Lower lobe of right lung (tissue), 2 donors: ENCODE measurements around the gene RPH3AL. TPM values are rescaled to one million over a fixed set of nuclear protein-coding genes. Genes with fewer than 3 reads are reported as not detected.
A peak's percentile ranks its signal among the peaks of the same experiment; 100 is the strongest.

ENCODE experiments used
- ATAC-seq, 2 donors: fragments of 200-7000 bp; cut with Tn5 transposase; one replicate each; pipeline ENCODE4 v1.9.1; 2020 to 2022; ENCODE audit warnings: mild to moderate bottlenecking in 2 of 2, moderate library complexity in 2 of 2
- DNase-seq: peaks from one replicate; pipeline ENCODE4 v3.0.0-alpha.2; 2020
- H3K27ac ChIP-seq: fragments of 200-600 bp; one replicate; pipeline ENCODE4 v1.8.0; 2022
- H3K27me3 ChIP-seq: fragments of 200-600 bp; one replicate; pipeline ENCODE4 v1.8.0; 2022; ENCODE audit warnings: low read depth
- H3K36me3 ChIP-seq: fragments of 200-600 bp; one replicate; pipeline ENCODE4 v1.8.0; 2022; ENCODE audit warnings: mild to moderate bottlenecking
- H3K4me1 ChIP-seq: fragments of 200-600 bp; one replicate; pipeline ENCODE4 v1.8.0; 2022
- H3K4me3 ChIP-seq: fragments of 200-600 bp; one replicate; pipeline ENCODE4 v1.8.0; 2022; ENCODE audit warnings: mild to moderate bottlenecking
- H3K9me3 ChIP-seq: fragments of 200-600 bp; one replicate; pipeline ENCODE4 v1.8.0; 2022
- CTCF ChIP-seq: fragments of 200-600 bp; IDR thresholded peaks from one replicate; pipeline ENCODE4 v1.8.0; 2022; ENCODE audit warnings: antibody characterized with exemption, mild to moderate bottlenecking
- intact Hi-C: fragments of 100-400 bp; cut with DNase I; formaldehyde crosslinking; loops from one replicate; pipeline ENCODE4 v1.11.0; 2022
- total RNA-seq: library from RNA; stranded (reverse); fragmentation: NEBNext Ultra II Directional; extraction: Animal tissue kit (Norgen Biotek cat#: 25700); gene quantifications from one replicate; pipeline ENCODE4 v1.2.1, GENCODE V29; 2021
- donor health status: DM: no; HTN: yes; CAD: no; lungs with severe emphysema.

RPH3AL gene
- total RNA-seq, 1 donor from 2014 or later = 38.7 TPM

GRCh38 chr17:311119-311782 is 41.4 kb downstream of the RPH3AL start:
- TF ChIP-seq CTCF = no peak
- Histone ChIP-seq H3K27me3 (no peaks in the 10 kb centered on the region), H3K27ac (no peak overlapping the region), H3K4me1 (no peaks in the 10 kb centered on the region), H3K4me3 (no peak overlapping the region), H3K9me3 (no peaks in the 10 kb centered on the region), H3K36me3 (no peaks in the 10 kb centered on the region)
- DNase-seq = peak; percentile 14
- no peak for ATAC-seq
- intact Hi-C loops = no loop called here

DNA sequence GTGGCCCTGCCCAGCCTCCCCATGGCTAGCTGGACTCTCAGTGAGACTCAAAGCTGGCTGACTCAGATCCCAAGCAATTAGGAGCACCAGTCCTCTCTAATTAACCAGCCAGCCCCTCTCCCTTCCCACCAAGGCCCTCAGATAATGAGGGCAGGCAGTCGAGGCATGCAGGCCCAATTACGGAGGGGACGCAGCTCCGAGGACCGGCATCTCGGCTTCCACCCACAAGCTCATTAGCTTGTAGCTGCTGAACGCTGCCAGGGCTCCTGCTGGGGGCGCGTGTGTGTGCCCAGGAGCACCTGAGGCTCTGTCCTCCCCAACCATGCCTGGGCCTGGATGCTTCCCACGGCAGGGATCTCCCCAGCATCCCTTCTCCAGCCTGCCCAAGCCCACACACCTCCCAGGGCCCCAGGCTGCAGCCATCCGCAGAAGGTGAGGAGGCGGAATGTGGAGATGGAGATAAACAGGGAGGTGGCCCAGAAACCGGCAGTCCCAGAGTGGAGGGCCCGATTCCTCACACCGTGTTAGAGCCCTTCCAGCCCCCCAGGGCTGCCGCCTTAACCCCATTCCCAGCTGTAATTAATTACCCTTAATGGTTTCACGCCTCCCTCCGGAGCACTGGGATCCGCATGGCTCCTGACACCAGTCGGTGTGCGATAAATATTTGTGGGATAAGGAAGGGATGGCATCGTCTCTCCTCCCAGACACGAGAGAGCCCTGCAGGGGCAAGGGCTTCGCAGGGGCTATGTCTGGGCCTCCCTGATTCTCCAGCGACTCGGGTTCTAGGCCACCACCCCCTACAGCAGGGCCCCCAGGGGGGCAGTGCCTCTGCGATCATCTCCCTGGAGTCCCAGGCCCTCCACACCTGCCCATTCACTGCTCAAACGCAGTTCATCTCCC is 42.2 kb downstream of the RPH3AL start:
- Histone ChIP-seq H3K4me1 (no peaks in the 10 kb centered on the region), H3K4me3 (no peak overlapping the region), H3K27me3 (no peaks in the 10 kb centered on the region), H3K9me3 (no peaks in the 10 kb centered on the region), H3K27ac (no peak overlapping the region), H3K36me3 (no peaks in the 10 kb centered on the region)
- TF ChIP-seq CTCF = no peak
- intact Hi-C loops = no loop called here
- DNase-seq (peak; percentile 30), ATAC-seq (no peak)

DNA sequence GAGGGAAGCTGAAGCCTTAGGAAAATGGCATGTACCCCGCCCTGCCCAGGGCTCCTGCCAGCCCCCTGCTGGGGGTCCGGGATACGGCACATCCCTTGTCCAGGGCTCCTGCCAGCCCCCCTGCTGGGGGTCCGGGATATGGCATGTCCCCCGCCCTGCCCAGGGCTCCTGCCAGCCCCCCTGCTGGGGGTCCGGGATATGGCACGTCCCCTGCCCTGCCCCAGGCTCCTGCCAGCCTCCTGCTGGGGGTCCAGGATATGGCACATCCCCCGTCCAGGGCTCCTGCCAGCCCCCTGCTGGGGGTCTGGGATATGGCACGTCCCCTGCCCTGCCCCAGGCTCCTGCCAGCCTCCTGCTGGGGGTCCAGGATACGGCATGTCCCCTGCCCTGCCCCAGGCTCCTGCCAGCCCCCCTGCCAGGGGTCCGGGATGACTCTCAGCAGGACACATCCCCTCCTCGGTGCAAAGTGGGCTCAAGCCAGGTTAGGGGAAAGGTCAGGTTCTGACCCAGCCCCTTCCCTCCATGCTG is 43.2 kb downstream of the RPH3AL start:
- no peaks in the 10 kb centered on the region for H3K36me3 ChIP-seq
- ATAC-seq (peak; percentile 41 to 54), DNase-seq (peak; percentile 42)
- H3K4me1 ChIP-seq = peaks cover 1% of the 10 kb centered on the region
- H3K27me3 ChIP-seq = no peaks in the 10 kb centered on the region
- intact Hi-C loops = no loop called here
- H3K27ac ChIP-seq = no peak overlapping the region
- peak; percentile 67 for TF ChIP-seq CTCF
- no peak overlapping the region for H3K4me3 ChIP-seq
- H3K9me3 ChIP-seq = no peaks in the 10 kb centered on the region

DNA sequence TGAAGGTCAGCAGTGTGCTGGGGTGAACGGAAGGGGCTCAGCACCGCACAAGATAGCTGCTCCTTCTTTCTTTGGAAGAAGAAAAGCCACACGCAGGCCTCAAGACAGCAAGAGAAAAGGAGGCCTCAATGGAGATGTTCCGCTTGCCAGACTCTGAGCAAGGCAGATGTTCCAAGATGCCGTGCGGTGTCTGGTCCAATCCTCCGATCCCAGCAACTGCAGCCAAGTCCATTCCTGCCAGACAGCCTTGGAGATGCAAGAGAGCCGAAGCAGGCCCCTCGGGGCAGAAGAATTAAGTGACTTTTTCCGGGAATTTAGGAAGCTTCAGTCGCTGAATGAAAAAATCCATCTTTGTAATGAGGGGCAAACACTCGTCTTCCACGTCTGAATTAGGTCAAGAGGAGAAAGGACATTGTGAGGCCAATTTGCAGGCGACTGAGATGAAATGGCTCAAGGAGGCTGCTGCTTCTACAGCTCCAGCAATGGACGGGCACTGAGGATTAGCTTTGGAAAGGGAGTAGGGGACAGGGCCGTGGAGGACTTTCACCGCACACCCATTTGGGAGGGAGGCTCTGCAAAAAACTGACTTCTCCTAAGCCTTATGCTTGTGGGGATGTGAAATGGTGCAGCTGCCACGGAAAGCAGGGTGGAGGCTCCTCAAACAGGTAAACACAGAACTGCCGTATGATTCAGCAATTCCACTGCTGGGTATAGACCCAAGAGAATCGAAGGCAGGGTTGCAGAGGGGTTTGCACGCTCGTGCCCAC is 44.7 kb downstream of the RPH3AL start:
- Histone ChIP-seq H3K4me3 (no peak overlapping the region), H3K27me3 (no peaks in the 10 kb centered on the region), H3K36me3 (no peaks in the 10 kb centered on the region), H3K27ac (no peak overlapping the region), H3K9me3 (no peaks in the 10 kb centered on the region), H3K4me1 (peaks cover 4% of the 10 kb centered on the region)
- ATAC-seq (no peak), DNase-seq (peak; percentile 18)
- intact Hi-C loops = no loop called here
- no peak for TF ChIP-seq CTCF

GRCh38 chr17:307295-307691 is 45.3 kb downstream of the RPH3AL start:
- H3K36me3 ChIP-seq = no peaks in the 10 kb centered on the region
- no peaks in the 10 kb centered on the region for H3K27me3 ChIP-seq
- peaks cover 4% of the 10 kb centered on the region for H3K4me1 ChIP-seq
- no peak overlapping the region for H3K27ac ChIP-seq
- no peak for ATAC-seq
- TF ChIP-seq CTCF = no peak
- DNase-seq = peak; percentile 33
- H3K4me3 ChIP-seq = no peak overlapping the region
- no peaks in the 10 kb centered on the region for H3K9me3 ChIP-seq
- intact Hi-C loops = no loop called here
